ENCODE results near the gene ENDOV. TPM values are rescaled to one million over a fixed set of nuclear protein-coding genes. Genes with fewer than 3 reads are reported as not detected.

The ENDOV gene
- total RNA-seq, 1 donor from 2014 or later: 22.8 TPM

DNA sequence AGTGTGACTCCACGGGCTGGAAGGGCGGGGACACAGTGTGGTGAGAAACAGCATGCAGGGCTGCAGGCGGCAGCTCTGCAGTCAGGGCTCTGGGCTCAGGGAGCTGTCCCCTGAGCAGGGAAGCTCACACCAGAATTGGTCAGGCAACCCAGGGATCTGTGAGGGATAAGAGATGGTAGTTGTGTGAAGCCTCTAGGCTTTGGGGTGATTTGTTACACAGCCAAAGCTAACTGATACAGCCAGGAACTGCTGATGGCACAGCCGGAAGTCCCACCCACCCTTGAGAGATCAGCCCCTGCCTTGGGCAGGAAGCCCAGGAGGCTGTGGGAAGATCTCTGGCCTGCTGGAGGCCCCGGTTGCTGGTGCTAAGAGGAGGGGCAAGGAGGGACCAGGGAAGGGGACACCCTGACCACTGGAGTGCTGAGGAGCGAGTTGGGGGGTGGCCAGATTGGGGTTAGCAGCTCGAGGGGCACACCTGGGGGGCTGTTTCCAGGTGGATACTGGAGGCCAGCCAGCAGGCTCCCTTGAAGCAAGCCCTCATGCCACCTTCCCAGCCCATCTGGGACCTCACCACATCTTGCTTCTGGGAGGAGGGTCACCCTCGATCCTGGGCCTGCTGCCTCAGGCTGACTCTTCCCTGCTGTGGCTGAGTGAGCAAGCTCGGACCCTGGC, 36.3 kb downstream of the ENDOV start:
- H3K27ac Mint-ChIP-seq (ENCODE audit: unreplicated experiment): no peak overlapping the region
- peaks cover 33% of the 10 kb centered on the region for H3K4me1 Mint-ChIP-seq (ENCODE audit: low read depth)
- TF ChIP-seq, protein P1, sequence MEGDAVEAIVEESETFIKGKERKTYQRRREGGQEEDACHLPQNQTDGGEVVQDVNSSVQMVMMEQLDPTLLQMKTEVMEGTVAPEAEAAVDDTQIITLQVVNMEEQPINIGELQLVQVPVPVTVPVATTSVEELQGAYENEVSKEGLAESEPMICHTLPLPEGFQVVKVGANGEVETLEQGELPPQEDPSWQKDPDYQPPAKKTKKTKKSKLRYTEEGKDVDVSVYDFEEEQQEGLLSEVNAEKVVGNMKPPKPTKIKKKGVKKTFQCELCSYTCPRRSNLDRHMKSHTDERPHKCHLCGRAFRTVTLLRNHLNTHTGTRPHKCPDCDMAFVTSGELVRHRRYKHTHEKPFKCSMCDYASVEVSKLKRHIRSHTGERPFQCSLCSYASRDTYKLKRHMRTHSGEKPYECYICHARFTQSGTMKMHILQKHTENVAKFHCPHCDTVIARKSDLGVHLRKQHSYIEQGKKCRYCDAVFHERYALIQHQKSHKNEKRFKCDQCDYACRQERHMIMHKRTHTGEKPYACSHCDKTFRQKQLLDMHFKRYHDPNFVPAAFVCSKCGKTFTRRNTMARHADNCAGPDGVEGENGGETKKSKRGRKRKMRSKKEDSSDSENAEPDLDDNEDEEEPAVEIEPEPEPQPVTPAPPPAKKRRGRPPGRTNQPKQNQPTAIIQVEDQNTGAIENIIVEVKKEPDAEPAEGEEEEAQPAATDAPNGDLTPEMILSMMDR (IDR thresholded peaks at IDR 0.05): no peak
- no peak for DNase-seq (ENCODE audit: low spot score)
- no peaks in the 10 kb centered on the region for H3K9me3 Mint-ChIP-seq (ENCODE audit: low read depth)
- no peaks in the 10 kb centered on the region for H3K36me3 Mint-ChIP-seq (ENCODE audit: low read depth)
- no peaks in the 10 kb centered on the region for H3K27me3 Mint-ChIP-seq (ENCODE audit: low read depth)
- no peak overlapping the region for H3K4me3 Mint-ChIP-seq (ENCODE audit: unreplicated experiment)

DNA sequence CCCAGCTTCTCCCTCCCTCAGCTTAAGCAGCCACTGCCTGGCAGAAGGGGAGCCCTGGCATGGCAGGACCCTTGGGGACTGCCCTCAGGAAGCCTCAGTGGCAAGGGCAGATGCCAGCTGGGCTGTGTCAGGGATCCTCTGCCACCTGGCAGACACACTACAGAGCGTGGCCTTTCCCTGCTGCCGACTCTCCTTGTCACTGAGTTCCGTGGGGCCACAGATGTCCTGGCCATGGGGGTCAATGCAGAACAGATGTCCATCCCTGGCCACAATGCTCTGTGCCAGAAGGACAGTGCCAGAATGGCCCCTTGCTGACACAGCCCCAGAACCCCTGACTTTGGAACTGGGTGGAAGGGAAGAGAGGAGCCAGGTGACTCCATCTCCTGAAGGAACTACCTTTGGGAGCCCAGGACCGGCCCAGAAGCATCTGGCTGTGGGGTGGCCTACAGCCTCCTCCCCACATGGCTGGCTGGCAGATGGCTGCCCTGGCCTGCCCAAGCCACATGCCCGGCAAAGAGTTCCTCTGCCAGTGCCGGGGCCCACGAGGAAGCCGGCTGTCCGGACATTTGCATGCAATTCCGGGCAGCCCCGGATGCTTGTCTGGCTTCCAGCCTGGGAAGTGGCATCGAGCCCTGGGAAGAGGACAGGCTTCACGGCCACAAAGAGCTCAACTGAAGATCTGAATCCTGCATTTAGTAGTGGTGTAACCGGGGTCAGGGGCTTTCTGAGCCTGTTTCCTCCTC, 37.4 kb downstream of the ENDOV start:
- TF ChIP-seq, protein P1 (IDR thresholded peaks at IDR 0.05): no peak
- H3K27me3 Mint-ChIP-seq (ENCODE audit: low read depth): no peaks in the 10 kb centered on the region
- H3K27ac Mint-ChIP-seq (ENCODE audit: unreplicated experiment): no peak overlapping the region
- peaks cover 37% of the 10 kb centered on the region for H3K4me1 Mint-ChIP-seq (ENCODE audit: low read depth)
- H3K4me3 Mint-ChIP-seq (ENCODE audit: unreplicated experiment): no peak overlapping the region
- H3K36me3 Mint-ChIP-seq (ENCODE audit: low read depth): no peaks in the 10 kb centered on the region
- no peaks in the 10 kb centered on the region for H3K9me3 Mint-ChIP-seq (ENCODE audit: low read depth)
- DNase-seq (ENCODE audit: low spot score): no peak

DNA sequence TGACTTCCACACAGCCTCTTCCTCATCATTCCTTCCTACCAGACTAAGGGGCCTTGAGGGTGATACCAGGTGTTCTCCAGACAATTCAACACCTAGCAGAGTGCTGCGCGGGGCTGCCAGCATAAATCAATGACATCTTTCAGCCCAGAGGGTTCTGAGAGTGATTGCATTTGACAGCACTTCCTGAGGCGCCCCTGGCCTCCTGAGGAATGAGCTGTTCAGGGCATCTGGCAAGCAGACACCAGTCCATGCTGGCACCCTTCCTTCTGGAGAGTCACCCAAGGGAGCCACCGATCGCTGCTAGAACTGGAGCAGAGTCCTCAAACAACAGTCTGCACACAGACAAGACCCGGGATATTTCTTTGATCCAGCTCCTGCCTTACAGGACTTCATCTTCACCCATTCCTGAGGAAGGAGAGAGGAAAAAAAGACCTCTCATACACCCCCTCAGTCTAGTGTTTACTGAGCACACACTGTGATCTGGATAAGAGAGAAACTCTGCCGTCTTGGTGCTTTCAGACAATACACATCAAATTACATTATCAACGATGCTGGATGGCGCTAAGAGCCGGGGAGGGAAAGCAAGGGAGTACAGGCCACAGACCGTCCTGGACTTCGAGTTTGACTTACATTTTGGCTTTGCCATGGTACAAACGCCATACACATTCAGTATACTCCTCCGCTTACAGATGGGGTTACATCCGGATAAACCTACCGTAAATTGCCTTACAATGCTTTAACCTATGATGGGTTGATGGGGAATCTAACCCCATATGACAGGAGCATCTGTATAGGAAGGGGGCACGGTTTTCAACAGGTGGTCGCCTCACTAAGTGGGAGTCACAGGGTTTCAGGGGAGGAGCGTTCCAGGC, 38.4 kb downstream of the ENDOV start:
- TF ChIP-seq, protein P1 (IDR thresholded peaks at IDR 0.05): no peak
- Mint-ChIP-seq H3K36me3 (ENCODE audit: low read depth) (no peaks in the 10 kb centered on the region), H3K4me1 (ENCODE audit: low read depth) (peaks cover 37% of the 10 kb centered on the region), H3K4me3 (ENCODE audit: unreplicated experiment) (peak overlapping the region; percentile 88), H3K27ac (ENCODE audit: unreplicated experiment) (no peak overlapping the region), H3K27me3 (ENCODE audit: low read depth) (no peaks in the 10 kb centered on the region), H3K9me3 (ENCODE audit: low read depth) (no peaks in the 10 kb centered on the region)
- no peak for DNase-seq (ENCODE audit: low spot score)

DNA sequence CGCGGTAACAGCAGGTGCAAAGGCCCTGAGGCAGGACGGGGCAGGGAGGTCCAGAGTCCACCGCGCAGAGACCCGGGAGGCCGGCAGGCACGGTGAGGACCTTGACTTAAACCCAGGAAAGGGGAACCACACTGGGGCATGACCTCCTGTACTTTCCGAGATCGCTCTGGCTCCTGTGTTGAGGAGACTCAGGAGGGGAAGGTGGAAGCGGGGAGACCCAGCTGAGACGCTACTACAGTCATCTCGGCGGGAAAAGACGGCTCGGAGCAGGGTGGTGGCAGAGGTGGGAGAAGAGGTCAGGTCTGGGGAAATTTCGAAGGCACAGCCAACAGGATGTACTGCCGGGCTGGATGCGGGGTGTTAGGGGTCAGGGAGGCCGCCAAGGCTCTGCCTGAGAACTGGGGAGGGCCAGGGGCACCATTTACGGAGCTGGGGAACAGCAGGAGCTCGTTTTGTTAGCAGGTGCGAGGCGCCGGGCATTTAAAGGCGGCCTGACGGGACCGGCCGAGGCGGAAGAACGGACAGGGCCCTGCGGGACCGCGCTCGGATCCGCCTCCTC, 39.1 kb downstream of the ENDOV start:
- peaks cover 2% of the 10 kb centered on the region for H3K27me3 Mint-ChIP-seq (ENCODE audit: low read depth)
- DNase-seq (ENCODE audit: low spot score): no peak
- H3K9me3 Mint-ChIP-seq (ENCODE audit: low read depth): no peaks in the 10 kb centered on the region
- TF ChIP-seq, protein P1 (IDR thresholded peaks at IDR 0.05): no peak
- H3K4me1 Mint-ChIP-seq (ENCODE audit: low read depth): peaks cover 37% of the 10 kb centered on the region
- H3K27ac Mint-ChIP-seq (ENCODE audit: unreplicated experiment): peak overlapping the region; percentile 94
- H3K36me3 Mint-ChIP-seq (ENCODE audit: low read depth): no peaks in the 10 kb centered on the region
- peak overlapping the region; percentile 88 for H3K4me3 Mint-ChIP-seq (ENCODE audit: unreplicated experiment)
